SHP77 (cell line): ENCODE data around the gene DEFB132.
"Not testable (repeated sequence)": the region's sequence is repeated elsewhere in the genome, so short reads cannot be mapped to it uniquely, and the experiment has no call there.

Experiments used
- DNase-seq, 2 experiments: peaks; one replicate each; lab custom pipeline; 2025; lab: John Stamatoyannopoulos, UW

The DEFB132 gene

GRCh38 chr20:257419-257818 is at the start of gene DEFB132:
Gene DEFB132, plus strand, starts transcription at chr20:257724. Its CDS starts 55 bp downstream, at chr20:257779.
- no peak for DNase-seq

- peak; percentile 37 to 73 for DNase-seq
Measured at GRCh38 chr20:208942-209566, 48.5 kb upstream of the DEFB132 start.

- no peak for DNase-seq
Measured at GRCh38 chr20:210809-211502, 46.6 kb upstream of the DEFB132 start.

GRCh38 chr20:214383-214782 is 43.1 kb upstream of the DEFB132 start:
- DNase-seq: no peak

- no peak for DNase-seq
Measured at GRCh38 chr20:215796-216195, 41.7 kb upstream of the DEFB132 start.

GRCh38 chr20:217266-217665 is 40.3 kb upstream of the DEFB132 start:
- DNase-seq: no peak

GRCh38 chr20:219290-220115 is 38.0 kb upstream of the DEFB132 start:
- peak; percentile 41 to 43 for DNase-seq

GRCh38 chr20:221258-221830 is 36.2 kb upstream of the DEFB132 start:
- DNase-seq: no peak

- not testable (repeated sequence) for DNase-seq
Measured at GRCh38 chr20:225879-226278, 31.6 kb upstream of the DEFB132 start.

- DNase-seq: no peak
Measured at GRCh38 chr20:226958-227357, 30.6 kb upstream of the DEFB132 start, which contains the start of gene DEFB129. Gene DEFB129, plus strand, starts transcription at chr20:227258. Its CDS starts 31 bp downstream, at chr20:227289.

GRCh38 chr20:227439-228105 is 30.0 kb upstream of the DEFB132 start:
- DNase-seq: no peak

GRCh38 chr20:235891-236290 is 21.6 kb upstream of the DEFB132 start:
- peak in 1 of 2 experiments; percentile 15 for DNase-seq

- DNase-seq: no peak
Measured at GRCh38 chr20:237489-237888, 20.0 kb upstream of the DEFB132 start.

GRCh38 chr20:237929-238328 is 19.6 kb upstream of the DEFB132 start:
- DNase-seq: no peak

GRCh38 chr20:242905-243304 is 14.6 kb upstream of the DEFB132 start:
- no peak for DNase-seq

- no peak for DNase-seq
Measured at GRCh38 chr20:251354-251753, 6.2 kb upstream of the DEFB132 start.

- no peak for DNase-seq
Measured at GRCh38 chr20:252801-253200, 4.7 kb upstream of the DEFB132 start.

- DNase-seq: not testable (repeated sequence)
Measured at GRCh38 chr20:253447-253846, 4.1 kb upstream of the DEFB132 start.

GRCh38 chr20:258269-258858 is 840 bp downstream of the DEFB132 start:
- no peak for DNase-seq

GRCh38 chr20:258963-259362 is 1.4 kb downstream of the DEFB132 start:
- DNase-seq: peak in 1 of 2 experiments; percentile 48

- DNase-seq: no peak
Measured at GRCh38 chr20:259981-260380, 2.5 kb downstream of the DEFB132 start.
